Measurements from ENCODE around the gene ESYT3. TPM values are rescaled to one million over a fixed set of nuclear protein-coding genes. Genes with fewer than 3 reads are reported as not detected.

The ESYT3 gene
- total RNA-seq, 4 donors from 2014 or later, result 0.57 to 2.9 (median 1.2) TPM

DNA sequence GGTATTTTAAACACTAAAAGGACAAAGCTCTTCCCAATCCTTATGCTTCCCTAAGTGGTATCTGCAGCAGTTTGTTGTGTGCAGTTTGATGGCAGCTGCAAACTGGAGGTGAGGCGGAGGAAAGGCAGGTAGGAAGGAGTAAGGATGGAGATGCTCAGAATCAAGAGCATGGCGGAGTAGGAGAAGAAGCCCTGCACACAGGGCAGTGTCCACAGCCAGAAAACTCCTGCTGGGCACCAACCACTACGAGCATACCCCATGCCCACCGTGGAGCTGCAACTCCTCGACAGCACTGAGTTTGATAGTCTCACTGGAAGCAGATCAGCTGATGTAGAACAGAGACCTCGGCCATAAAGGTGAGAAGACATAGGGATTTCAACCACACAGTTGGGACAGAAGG, 30.3 kb upstream of the ESYT3 start:
- no peaks in the 10 kb centered on the region for H3K4me1 ChIP-seq
- DNase-seq, result no peak
- no peaks in the 10 kb centered on the region for H3K27me3 ChIP-seq
- no peak overlapping the region for H3K27ac ChIP-seq
- no peaks in the 10 kb centered on the region for H3K9me3 ChIP-seq
- H3K4me3 ChIP-seq, result no peak overlapping the region
- intact Hi-C loops (cut with DNase I), result no loop called here
- no peak for TF ChIP-seq POLR2A (IDR thresholded peaks at IDR 0.05)
- TF ChIP-seq, protein P1, sequence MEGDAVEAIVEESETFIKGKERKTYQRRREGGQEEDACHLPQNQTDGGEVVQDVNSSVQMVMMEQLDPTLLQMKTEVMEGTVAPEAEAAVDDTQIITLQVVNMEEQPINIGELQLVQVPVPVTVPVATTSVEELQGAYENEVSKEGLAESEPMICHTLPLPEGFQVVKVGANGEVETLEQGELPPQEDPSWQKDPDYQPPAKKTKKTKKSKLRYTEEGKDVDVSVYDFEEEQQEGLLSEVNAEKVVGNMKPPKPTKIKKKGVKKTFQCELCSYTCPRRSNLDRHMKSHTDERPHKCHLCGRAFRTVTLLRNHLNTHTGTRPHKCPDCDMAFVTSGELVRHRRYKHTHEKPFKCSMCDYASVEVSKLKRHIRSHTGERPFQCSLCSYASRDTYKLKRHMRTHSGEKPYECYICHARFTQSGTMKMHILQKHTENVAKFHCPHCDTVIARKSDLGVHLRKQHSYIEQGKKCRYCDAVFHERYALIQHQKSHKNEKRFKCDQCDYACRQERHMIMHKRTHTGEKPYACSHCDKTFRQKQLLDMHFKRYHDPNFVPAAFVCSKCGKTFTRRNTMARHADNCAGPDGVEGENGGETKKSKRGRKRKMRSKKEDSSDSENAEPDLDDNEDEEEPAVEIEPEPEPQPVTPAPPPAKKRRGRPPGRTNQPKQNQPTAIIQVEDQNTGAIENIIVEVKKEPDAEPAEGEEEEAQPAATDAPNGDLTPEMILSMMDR (IDR thresholded peaks at IDR 0.05), result no peak
- peaks cover 0 to 44% (median 0%) of the 10 kb centered on the region in 3 donors for H3K36me3 ChIP-seq
- 76 to 93% methylated on average over 6 of the region's 6 CpGs for WGBS, 2 donors

DNA sequence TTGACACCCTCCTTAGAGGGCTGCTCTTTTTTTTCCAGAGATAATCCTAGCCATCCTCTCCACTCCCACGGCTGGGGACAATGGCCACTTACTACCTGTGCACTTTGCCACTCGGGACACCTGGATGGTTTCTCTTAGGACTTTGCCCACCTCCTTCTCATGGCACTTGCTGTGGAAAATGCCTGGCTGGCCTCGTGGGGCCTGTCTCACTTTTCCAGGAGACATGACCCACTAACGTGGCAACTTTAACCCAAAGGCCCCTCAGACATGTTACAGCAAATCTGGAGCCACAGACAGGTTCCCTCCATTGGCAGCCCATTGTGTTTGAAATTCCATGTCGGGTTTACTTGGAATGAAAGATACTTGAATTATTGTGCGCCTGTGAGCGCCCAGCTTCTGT, 29.4 kb upstream of the ESYT3 start:
- intact Hi-C loops (cut with DNase I), result no loop called here
- no peak overlapping the region for H3K4me3 ChIP-seq
- TF ChIP-seq, protein P1 (IDR thresholded peaks at IDR 0.05), result no peak
- TF ChIP-seq POLR2A (IDR thresholded peaks at IDR 0.05), result no peak
- H3K27me3 ChIP-seq, result no peaks in the 10 kb centered on the region
- no peak for DNase-seq
- no peaks in the 10 kb centered on the region for H3K4me1 ChIP-seq
- WGBS, 2 donors, result 71 to 77% methylated on average over 7 of the region's 7 CpGs
- H3K36me3 ChIP-seq, result peaks cover 0 to 40% (median 0%) of the 10 kb centered on the region in 3 donors
- no peaks in the 10 kb centered on the region for H3K9me3 ChIP-seq
- H3K27ac ChIP-seq, result no peak overlapping the region

DNA sequence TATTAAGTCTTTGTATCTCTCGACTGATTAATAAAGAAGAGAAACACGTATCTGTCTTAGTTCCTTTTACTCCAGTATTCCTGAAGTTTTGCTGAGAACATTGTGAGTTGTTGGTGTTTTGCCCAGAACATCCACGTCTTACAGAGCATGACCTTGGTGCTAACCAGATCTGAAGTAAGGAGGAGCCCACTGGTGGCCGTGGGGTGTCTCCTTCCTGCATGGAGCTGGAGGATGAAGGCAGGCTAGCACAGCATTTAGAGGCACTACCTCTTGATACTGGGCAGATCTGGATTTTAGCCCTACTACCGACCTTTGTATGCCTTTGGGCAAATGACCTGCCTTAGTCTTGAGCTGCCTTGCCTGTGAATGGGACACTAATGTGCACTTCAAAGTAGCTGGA, 28.9 kb upstream of the ESYT3 start:
- intact Hi-C loops (cut with DNase I), result no loop called here
- H3K4me3 ChIP-seq, result no peak overlapping the region

DNA sequence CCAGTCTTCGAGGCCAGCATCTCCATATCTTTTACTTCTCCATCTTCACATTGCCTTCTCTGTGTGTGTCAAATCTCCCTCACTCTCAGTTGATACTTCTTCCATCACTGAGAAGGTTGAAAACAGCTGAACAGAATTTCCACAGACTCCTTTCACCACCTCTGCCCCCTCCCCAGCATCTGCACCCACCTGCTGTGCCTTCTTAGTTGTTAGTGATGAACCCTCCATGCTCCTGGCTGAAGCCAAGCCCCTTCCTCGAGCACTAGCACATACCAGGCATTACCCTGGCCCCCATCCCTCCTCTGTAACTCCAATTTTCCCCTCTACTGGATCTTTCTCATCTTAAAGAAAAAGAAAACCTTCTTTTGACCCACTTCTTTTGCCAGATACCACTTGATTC, 27.8 kb upstream of the ESYT3 start:
- DNase-seq, result no peak
- Histone ChIP-seq H3K4me3 (no peak overlapping the region), H3K4me1 (no peaks in the 10 kb centered on the region), H3K9me3 (no peaks in the 10 kb centered on the region), H3K36me3 (peaks cover 0 to 31% (median 0%) of the 10 kb centered on the region in 3 donors), H3K27me3 (no peaks in the 10 kb centered on the region), H3K27ac (no peak overlapping the region)
- 58 to 72% methylated on average over 2 of the region's 2 CpGs for WGBS, 2 donors
- intact Hi-C loops (cut with DNase I), result no loop called here
- TF ChIP-seq POLR2A (IDR thresholded peaks at IDR 0.05), result no peak
- TF ChIP-seq, protein P1 (IDR thresholded peaks at IDR 0.05), result no peak

More for the DNA sequence above, 28.9 kb upstream of the ESYT3 start:
- Histone ChIP-seq H3K4me1 (no peaks in the 10 kb centered on the region), H3K27ac (no peak overlapping the region), H3K27me3 (no peaks in the 10 kb centered on the region), H3K36me3 (peaks cover 0 to 40% (median 0%) of the 10 kb centered on the region in 3 donors), H3K9me3 (no peaks in the 10 kb centered on the region)
- TF ChIP-seq POLR2A (IDR thresholded peaks at IDR 0.05), result no peak
- TF ChIP-seq, protein P1 (IDR thresholded peaks at IDR 0.05), result no peak
- no peak for DNase-seq
- 71 to 89% methylated on average over 4 to 5 of the region's 5 CpGs for WGBS, 2 donors

DNA sequence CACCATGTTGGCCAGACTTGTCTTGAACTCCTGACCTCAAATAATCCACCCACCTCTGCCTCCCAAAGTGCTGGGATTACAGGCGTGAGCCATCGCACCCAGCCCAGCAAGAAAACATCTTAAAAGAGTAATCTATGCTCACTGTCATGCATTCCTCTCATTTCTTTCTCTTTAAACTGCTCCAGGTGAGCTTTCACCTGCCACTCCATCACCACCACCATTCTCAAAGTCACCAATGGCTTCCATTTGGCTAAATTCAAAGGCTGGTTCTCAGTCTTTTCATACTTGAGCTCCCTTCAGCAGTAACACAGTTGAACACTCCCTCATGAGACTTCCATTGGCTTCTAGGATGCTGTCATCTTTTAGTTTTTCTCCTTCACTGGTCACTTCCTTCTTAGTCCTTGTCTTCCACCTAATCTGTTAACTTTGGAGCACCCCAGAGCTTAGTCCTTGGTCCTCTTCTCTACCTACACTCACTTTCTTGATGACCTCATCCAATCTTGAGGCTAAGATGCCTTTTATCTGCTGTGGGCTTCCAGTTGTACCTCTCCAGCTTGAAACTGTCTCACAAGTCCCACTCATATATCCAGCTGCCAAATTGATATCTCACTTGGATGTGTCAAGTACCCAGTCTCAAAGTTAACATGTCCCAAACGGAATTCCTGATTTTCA, 27.0 kb upstream of the ESYT3 start:
- Histone ChIP-seq H3K27me3 (no peaks in the 10 kb centered on the region), H3K4me3 (no peak overlapping the region), H3K9me3 (no peaks in the 10 kb centered on the region), H3K27ac (no peak overlapping the region), H3K36me3 (peaks cover 0 to 23% (median 0%) of the 10 kb centered on the region in 3 donors), H3K4me1 (no peaks in the 10 kb centered on the region)
- intact Hi-C loops (cut with DNase I), result no loop called here
- 74 to 88% methylated on average over 3 of the region's 3 CpGs for WGBS, 2 donors
- no peak for DNase-seq
- TF ChIP-seq, protein P1 (IDR thresholded peaks at IDR 0.05), result no peak
- no peak for TF ChIP-seq POLR2A (IDR thresholded peaks at IDR 0.05)
